Omental fat pad (tissue), 4 donors: Measurements from ENCODE around the gene SYMPK. TPM values are rescaled to one million over a fixed set of nuclear protein-coding genes. Genes with fewer than 3 reads are reported as not detected.

ENCODE experiments used
- ATAC-seq: fragments of 150-250 bp; one replicate; pipeline ENCODE4 v1.9.1; 2016; ENCODE audit warnings: mild to moderate bottlenecking, moderate library complexity; ENCODE audit not compliant: low FRiP score
- DNase-seq: peaks from one replicate; pipeline ENCODE4 v3.0.0-alpha.2; 2019; ENCODE audit warnings: low spot score
- total RNA-seq, 4 donors: library from RNA; depleted of rRNA; stranded (reverse); fragments of >200 nt; gene quantifications; one replicate each; pipeline ENCODE4 v1.1.0, GENCODE V29; 2016
- TF ChIP-seq, protein P1 (sequence below), 3 donors: fragments of 450-650 bp; IDR thresholded peaks; one replicate each; pipeline ENCODE4 v1.5.1; 2016 to 2017; ENCODE audit warnings: antibody characterized with exemption in 3 of 3, mild to moderate bottlenecking in 3 of 3, moderate library complexity in 2 of 3

SYMPK gene
- total RNA-seq, 4 donors from 2014 or later: 17.3 to 35.2 (median 27.1) TPM

DNA sequence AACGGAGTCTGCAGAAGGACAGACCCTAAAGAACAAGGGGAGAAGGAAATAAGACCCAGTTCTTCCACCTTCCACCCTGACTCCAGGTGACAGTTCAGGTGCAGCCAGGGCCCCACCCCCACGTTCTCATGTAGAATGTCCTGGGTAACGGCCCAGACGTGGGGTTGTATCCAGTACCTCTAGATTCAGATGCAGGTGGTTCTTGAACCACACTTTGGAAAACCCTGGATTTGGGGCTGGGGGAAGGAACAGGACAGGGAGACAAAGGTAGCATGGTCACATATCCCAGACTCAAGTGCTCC, 82.8 kb downstream of the SYMPK start:
- DNase-seq: no peak
- TF ChIP-seq, protein P1, sequence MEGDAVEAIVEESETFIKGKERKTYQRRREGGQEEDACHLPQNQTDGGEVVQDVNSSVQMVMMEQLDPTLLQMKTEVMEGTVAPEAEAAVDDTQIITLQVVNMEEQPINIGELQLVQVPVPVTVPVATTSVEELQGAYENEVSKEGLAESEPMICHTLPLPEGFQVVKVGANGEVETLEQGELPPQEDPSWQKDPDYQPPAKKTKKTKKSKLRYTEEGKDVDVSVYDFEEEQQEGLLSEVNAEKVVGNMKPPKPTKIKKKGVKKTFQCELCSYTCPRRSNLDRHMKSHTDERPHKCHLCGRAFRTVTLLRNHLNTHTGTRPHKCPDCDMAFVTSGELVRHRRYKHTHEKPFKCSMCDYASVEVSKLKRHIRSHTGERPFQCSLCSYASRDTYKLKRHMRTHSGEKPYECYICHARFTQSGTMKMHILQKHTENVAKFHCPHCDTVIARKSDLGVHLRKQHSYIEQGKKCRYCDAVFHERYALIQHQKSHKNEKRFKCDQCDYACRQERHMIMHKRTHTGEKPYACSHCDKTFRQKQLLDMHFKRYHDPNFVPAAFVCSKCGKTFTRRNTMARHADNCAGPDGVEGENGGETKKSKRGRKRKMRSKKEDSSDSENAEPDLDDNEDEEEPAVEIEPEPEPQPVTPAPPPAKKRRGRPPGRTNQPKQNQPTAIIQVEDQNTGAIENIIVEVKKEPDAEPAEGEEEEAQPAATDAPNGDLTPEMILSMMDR (IDR thresholded peaks at IDR 0.05): no peak
- no peak for ATAC-seq

DNA sequence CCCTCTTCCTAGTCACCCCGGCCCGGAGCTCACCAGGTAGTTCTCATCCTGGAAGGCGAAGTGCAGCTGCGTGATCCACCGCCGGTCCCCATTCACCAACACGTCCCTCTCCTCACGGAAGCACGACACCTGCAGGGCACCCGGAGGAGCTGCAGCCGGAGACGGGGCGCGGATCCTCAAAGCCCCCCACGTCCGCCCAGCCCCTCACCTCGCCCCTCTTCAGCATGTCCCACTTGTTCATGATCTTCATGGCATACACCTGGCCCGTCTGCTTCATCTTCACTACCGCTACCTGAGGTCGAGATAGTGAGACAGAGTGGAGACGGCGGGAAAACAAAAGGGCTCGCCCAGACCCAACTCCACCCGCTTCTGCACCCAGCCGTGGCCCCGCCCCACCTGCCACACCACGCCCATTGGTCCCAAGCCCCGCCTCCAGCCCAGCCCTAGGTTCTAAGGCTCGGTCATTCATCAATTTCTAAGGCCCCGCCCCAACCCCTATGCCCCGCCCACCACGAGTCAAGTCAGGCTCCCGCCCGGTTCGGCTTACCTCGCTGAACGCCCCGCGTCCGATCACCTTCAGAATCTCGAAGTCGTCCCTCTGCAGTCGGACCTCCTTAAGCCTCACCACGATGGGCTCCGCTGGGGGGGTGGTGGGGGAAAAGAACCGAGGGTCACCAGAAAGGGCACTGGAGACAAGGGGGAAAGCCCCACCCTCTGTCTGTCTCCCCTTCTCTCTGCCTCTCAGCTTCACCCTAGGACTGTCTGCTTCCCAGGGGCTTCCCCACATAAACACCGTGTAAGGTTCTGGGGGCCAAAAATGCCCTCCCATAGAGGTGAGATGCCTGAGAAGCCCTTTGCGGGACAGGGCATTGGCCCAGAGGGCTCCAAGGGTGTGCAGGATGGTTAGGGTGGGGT, 83.5 kb downstream of the SYMPK start:
- TF ChIP-seq, protein P1 (IDR thresholded peaks at IDR 0.05): no peak
- ATAC-seq (peak; percentile 76), DNase-seq (peak; percentile 91)

DNA sequence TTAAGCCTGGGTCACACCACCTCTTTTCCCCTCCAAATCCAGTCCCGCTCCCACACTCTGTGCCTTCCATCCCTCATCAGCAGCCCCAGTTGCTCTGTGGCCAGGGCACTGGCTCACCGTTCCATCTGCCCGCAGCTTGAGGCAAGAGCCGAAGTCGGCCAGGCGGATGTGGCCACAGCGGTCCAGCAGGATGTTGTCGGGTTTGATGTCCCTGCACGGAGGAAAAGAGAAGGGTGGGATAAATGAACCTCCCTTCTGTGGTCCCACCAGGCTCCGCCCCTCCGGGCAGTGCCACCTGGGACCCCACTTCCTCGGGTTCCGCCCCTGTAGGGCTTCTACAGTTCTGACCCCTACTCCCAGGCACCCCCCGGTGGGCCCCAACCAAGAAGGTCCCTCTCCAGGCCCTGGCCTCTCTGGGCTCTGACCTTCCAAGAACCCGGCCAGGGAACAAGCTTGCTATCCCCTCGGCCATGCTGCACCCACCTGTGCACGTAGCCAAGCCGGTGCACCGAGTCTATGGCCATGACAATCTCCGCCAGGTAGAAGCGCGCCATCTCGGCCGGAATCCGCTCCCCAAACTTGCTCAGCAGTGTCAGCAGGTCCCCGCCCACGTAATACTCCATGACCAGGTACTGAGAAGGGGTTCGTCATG, 84.8 kb downstream of the SYMPK start:
- TF ChIP-seq, protein P1 (IDR thresholded peaks at IDR 0.05): no peak
- no peak for DNase-seq
- no peak for ATAC-seq

DNA sequence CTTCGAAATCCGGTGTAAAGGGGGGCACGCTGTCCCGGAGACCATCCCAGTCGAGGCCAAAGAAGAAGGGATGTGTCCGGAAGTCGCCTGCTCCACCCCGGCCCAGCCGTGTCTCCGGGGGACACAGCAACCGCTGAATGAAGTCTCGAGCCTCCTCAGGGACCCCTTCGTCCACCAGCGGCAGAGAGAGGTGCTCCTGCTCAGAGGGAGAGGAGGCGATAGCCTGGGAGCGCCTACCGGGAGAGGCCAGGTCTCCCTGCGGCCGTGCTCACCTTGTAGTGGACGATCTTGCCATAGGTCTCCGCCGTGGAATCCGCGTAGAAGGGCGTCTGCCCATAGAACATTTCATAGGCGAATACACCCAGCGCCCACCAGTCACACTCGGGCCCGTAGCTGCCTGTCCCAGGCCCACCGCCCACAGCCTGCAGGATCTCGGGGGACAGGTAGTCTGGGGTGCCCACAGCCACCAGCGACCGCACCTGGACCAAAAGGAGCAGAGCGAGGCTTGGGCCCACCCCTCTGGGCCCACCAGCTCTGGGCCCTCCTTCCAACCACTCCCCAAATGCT, 85.5 kb downstream of the SYMPK start:
- no peak for ATAC-seq
- no peak for DNase-seq
- TF ChIP-seq, protein P1 (IDR thresholded peaks at IDR 0.05): no peak

DNA sequence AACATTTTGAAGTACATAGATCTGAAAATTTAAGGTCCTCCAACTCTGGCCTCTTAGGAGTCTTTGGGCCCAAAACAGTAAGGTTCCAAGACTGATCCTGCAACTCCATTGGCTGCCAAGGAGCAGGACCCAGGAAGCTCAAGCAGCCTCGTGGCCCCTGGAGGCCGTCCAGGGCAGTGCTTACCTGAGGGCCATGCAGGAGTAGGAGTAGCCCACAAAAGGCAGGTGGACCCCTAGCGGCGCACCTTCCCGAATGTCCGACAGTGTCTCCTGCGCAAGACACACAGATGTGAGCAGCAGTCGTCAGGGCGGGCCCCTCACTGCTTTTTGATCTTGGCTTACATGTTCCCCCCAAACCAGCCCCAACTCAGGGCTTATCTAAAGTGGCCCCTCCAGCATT, 88.2 kb downstream of the SYMPK start:
- DNase-seq: no peak
- ATAC-seq: no peak
- TF ChIP-seq, protein P1 (IDR thresholded peaks at IDR 0.05): no peak

DNA sequence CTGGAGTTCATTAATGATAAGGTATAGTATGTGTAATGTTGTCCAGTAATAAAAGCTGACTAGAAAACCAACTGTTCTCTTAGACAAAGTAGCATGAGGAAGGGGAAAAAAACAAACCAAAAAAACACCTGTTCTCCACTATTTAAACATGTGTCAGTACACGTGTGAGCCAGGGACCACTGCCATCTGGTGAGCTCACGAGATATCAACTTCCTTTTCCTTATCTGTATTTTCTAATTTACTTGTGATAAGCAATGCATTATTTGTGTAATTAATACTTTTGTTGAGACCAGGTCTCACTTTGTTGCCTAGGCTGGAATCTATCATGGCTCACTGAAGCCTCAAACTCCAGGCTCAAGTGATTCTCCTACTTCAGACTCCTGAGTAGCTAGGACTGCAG, 89.6 kb downstream of the SYMPK start:
- TF ChIP-seq, protein P1 (IDR thresholded peaks at IDR 0.05): no peak
- DNase-seq: no peak
- no peak for ATAC-seq
